Fibroblast of villous mesenchyme (primary cell): ENCODE measurements around the gene OR2D2. TPM values are rescaled to one million over a fixed set of nuclear protein-coding genes. Genes with fewer than 3 reads are reported as not detected.

Source experiments
- DNase-seq: peaks from one replicate; pipeline ENCODE4 v3.0.0-alpha.2; 2010; ENCODE audit warnings: low read depth
- H3K4me3 ChIP-seq: 2 replicates; pipeline ENCODE4 v1.5.1; 2011; ENCODE audit warnings: low read depth, mild to moderate bottlenecking, low read length
- total RNA-seq: library from RNA; depleted of rRNA; stranded (reverse); fragments of >200 nt; gene quantifications from 2 replicates; pipeline ENCODE4 v1.2.3, GENCODE V29; 2012
- TF ChIP-seq, protein P1 (sequence below): IDR thresholded peaks from 2 replicates; pipeline ENCODE4 v1.5.1; 2012; ENCODE audit warnings: low read depth, mild to moderate bottlenecking, low read length; ENCODE audit not compliant: insufficient read depth

Gene OR2D2
- total RNA-seq, 1 donor = 0.86 TPM

- peak; percentile 76 for DNase-seq
- TF ChIP-seq, protein P1, sequence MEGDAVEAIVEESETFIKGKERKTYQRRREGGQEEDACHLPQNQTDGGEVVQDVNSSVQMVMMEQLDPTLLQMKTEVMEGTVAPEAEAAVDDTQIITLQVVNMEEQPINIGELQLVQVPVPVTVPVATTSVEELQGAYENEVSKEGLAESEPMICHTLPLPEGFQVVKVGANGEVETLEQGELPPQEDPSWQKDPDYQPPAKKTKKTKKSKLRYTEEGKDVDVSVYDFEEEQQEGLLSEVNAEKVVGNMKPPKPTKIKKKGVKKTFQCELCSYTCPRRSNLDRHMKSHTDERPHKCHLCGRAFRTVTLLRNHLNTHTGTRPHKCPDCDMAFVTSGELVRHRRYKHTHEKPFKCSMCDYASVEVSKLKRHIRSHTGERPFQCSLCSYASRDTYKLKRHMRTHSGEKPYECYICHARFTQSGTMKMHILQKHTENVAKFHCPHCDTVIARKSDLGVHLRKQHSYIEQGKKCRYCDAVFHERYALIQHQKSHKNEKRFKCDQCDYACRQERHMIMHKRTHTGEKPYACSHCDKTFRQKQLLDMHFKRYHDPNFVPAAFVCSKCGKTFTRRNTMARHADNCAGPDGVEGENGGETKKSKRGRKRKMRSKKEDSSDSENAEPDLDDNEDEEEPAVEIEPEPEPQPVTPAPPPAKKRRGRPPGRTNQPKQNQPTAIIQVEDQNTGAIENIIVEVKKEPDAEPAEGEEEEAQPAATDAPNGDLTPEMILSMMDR = no peak
- peak within 1 kb of the TSS; percentile 74 for H3K4me3 ChIP-seq
Measured at GRCh38 chr11:6926208-6927029, 34.1 kb upstream of the OR2D2 start, which contains the start of gene ZNF215. ZNF215 (plus strand) TSS chr11:6926426; CDS start chr11:6932273, 5,847 bp downstream.

- peak; percentile 3 for DNase-seq
- H3K4me3 ChIP-seq = peak overlapping the region; percentile 74
- TF ChIP-seq, protein P1 = no peak
Measured at GRCh38 chr11:6925636-6926207, 33.4 kb upstream of the OR2D2 start.

DNA sequence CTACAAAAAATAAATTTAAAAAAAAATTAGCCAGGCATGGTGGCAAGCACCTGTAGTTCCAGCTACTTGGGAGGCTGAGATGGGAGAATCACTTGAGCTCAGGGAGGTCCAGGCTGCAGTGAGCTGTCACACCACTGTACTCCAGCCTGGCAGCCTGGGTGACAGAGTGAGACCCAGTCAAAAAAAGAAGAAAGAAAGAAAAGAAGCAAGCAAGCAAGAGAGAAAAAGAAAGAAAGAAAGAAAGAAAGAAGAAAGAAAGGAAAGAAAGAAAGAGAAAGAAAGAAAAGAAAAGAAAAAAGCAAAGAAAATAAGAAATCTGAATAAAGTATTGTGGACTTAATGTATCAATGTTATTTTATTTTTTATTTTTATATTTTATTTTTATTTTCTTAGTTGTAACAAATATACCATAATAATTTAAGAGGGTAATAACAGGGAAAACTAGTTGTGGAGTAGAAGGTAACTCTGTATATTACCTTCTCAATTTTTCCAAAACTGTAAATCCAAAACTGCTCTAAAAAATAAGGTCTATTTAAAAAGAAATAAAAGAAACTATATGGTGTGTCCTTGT is 32.8 kb upstream of the OR2D2 start:
- DNase-seq = no peak
- TF ChIP-seq, protein P1 = no peak
- H3K4me3 ChIP-seq = no peak overlapping the region

- no peak for DNase-seq
- no peak within 1 kb of the TSS for H3K4me3 ChIP-seq
- TF ChIP-seq, protein P1 = no peak
Measured at GRCh38 chr11:6920702-6921101, 28.4 kb upstream of the OR2D2 start, which contains the start of gene OR2D3. OR2D3 (plus strand) TSS chr11:6921002; CDS start chr11:6921002, 0 bp downstream.

DNA sequence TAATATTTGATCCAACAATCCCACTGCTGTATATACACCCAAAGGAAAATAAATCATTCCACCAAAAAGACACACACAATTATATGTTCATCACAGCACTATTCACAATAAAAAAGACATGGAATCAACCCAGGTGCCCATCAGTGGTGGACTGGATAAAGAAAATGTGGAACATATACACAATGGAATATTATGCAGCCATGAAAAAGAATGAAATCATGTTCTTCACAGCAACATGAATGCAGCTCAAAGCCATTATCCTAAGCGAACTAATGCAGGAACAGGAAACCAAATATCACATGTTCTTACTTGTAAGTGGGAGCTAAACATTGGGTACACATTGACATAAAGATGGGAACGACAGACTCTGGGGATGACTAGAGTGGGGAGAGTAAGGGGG is 27.4 kb upstream of the OR2D2 start:
- TF ChIP-seq, protein P1 = no peak
- no peak for DNase-seq
- no peak overlapping the region for H3K4me3 ChIP-seq

GRCh38 chr11:6911948-6912347 is 19.6 kb upstream of the OR2D2 start:
- DNase-seq = no peak
- H3K4me3 ChIP-seq = no peak overlapping the region
- TF ChIP-seq, protein P1 = no peak
